Sigmoid colon (tissue), 4 donors: ENCODE measurements around the gene RTL10.

ENCODE experiments used
- POLR2A ChIP-seq, 2 donors: fragments of 450-650 bp; IDR thresholded peaks; one replicate each; pipeline ENCODE4 v1.6.1; 2016; ENCODE audit warnings: antibody characterized with exemption in 2 of 2, mild to moderate bottlenecking in 2 of 2, moderate library complexity in 2 of 2
- POLR2AphosphoS5 ChIP-seq, 4 donors: sonication (generic); formaldehyde crosslinking; IDR thresholded peaks; one replicate each; pipeline ENCODE4 v1.6.1; 2017; ENCODE audit warnings: antibody characterized with exemption in 4 of 4

DNA sequence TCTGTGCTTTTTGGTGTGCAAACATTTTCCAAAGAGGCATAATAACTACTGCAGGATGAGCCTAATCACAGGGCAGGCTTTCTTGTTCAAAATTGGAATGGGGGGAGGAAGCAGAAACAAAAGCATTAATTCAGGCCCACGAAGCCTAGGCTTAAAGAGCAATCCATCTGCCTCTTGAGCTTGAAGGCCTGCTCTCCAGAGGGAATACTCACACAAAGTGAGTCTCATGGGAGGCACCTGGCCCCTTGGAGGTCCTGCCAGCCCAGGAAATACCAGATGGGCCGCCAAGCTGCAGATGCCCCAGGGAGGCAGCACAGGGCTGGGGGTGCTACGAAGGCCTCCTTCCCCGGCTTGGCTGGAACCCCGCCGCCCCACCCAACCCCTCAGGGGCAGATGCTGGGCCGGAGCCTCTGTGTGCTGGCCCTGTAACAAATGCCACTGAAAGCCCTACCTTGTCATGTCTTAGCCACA lies 47.6 kb upstream of the RTL10 start:
- TF ChIP-seq POLR2A (IDR thresholded peaks at IDR 0.05) (no peak), POLR2AphosphoS5 (IDR thresholded peaks at IDR 0.05) (no peak)
